Myocyte (in vitro differentiated cells): Measurements from ENCODE around the gene R3HCC1L. TPM values are rescaled to one million over a fixed set of nuclear protein-coding genes. Genes with fewer than 3 reads are reported as not detected.

ENCODE experiments used
- DNase-seq: peaks from one replicate; pipeline ENCODE4 v3.0.0-alpha.2; 2012; ENCODE audit warnings: low read depth
- total RNA-seq: library from RNA; depleted of rRNA; stranded (reverse); fragments of >200 nt; gene quantifications from 2 replicates; pipeline ENCODE4 v1.2.3, GENCODE V29; 2014

R3HCC1L gene
- total RNA-seq, 1 donor from 2014 or later, result 12.2 TPM

DNA sequence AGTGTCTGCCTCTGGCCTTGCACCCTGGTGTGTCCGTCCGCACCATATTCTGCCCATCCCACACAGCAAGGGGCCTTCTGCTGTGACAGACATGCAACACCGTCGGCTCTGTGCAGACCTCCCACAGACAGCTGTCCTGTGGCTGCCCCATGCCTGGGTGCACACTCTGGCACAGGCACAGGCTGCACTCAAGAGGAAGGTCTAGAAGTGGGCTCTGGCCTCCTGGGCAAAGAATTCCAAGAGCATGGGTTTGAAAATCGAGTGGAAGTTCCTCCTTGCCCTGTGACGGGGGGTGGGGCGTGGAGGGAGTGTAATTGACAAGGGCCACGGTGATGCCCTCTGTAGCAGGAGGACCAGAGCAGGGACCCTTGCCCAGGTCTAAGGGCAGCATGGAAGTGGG, 137.8 kb downstream of the R3HCC1L start:
- DNase-seq, result peak; percentile 57

GRCh38 chr10:98272656-98273055, 138.2 kb downstream of the R3HCC1L start:
- DNase-seq, result no peak

DNA sequence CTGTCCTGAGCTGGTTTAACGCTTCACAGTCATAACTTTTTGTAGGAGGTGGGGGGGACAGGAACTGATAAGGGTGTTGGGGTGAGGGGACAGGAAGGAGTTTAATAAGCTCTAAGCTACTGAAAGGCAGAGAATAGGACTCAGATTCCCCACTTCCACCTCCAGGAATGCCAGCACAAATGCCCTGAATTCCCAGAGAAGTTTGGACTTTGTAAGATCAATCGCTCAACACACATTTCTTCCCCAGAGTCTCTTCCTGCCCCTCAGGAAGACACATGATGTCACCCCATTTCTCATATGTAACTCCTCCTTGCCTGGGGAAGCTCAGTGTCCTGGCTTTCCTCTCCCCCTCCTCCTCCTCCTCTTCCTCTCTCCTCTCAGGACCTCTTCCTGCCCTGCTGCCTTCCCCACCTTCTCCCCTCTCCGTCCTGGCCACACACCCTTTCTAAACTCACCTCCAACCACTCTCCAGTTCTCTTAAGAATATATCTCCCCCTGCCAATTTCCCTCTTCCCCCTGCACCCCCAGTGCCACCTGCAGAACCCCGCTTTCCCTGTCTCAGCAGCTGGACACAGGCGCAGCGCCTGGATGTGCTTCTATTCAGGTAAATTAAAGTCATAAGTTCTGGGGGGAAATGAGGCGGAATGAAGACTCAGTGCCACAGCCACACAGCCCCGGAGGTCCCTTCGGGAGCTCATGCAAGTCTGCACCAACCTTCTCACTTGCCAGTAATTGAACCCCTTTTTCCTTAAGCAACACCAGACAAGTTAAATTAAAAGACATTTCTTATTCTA, 138.8 kb downstream of the R3HCC1L start:
- DNase-seq, result no peak

GRCh38 chr10:98274562-98274961, 140.1 kb downstream of the R3HCC1L start:
- no peak for DNase-seq

- DNase-seq, result no peak
Observed at GRCh38 chr10:98276311-98276710, 141.9 kb downstream of the R3HCC1L start.

DNA sequence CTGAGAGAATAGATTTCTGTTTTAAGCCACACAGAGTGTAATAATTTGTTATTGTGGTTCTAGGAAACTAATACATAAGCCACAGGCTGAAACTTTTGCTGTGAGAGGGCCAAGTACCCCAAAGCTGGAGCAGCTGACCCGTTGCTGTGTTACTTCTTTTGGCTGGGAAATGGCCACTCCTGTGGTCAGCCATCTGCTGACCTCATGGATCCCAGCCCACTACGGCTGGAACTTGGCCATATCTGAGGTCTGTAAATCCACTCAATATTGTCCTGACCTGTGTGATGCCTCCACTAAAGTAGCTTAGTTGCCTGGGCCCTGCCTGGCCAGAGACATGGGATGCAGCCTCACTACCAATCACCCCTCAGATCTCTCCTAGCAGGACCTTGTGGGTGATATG, 151.0 kb downstream of the R3HCC1L start:
- peak; percentile 96 for DNase-seq

- no peak for DNase-seq
Observed at GRCh38 chr10:98286419-98286818, 152.0 kb downstream of the R3HCC1L start.

DNA sequence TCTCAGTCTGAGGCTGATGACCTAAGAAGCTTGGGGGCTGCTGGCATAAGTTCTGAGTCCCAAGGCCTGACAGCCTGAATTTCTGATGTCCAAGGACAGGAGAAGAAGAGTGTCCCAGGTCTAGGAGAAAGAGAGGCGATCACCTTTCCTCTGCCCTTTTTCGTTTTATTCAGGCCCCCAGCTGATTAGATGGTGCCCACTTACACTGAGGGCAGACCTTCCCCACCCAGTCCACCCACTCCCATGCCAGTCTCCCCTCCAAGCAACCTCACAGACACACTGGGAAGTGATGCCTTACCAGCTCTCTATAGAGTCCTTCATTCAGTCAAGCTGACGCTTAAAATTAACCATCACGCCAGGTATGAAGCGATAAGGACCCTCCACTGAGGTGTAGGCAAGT, 152.9 kb downstream of the R3HCC1L start:
- no peak for DNase-seq

GRCh38 chr10:98289802-98290209, 155.3 kb downstream of the R3HCC1L start:
- DNase-seq, result no peak

GRCh38 chr10:98292971-98293370, 158.5 kb downstream of the R3HCC1L start:
- no peak for DNase-seq

DNA sequence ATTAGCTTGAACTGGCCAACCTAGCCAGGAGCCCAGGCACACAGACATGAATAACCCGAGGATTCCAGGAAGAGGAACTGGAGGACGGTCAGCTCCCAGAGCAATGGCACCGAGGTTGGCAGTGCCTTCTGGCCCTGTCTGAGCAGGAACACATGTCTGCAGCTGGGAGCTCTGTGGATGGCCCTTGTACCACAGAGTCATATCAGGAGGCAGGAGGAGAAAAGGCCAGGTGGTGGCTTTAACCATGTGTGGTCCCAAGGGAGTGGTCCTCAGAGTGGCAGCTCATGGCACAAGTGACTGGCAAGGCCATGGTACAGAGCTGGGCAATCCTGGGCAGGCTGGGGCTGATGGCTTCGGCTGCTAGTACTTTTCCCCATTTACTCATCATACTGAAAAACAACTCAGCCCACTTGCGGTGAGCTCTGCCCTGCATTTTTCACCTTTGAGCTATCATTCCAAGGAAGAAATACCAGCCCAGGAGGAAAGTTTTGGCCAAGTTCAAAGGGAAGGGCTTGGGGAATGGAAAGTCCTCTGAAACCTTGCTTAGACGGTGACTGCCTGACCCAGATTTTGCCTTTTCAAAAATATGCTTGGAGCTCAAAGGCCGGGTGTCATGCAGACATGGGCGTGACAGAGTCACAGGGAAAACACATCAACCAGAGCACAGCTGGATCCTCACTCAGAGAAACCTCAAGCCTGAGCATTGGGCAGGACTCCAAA, 159.3 kb downstream of the R3HCC1L start:
- DNase-seq, result peak; percentile 87

- no peak for DNase-seq
Observed at GRCh38 chr10:98294270-98294627, 159.8 kb downstream of the R3HCC1L start.

Other genes with a start within 250 kb of the R3HCC1L start
- gene CRTAC1, start 104.0 kb upstream of the R3HCC1L start, total RNA-seq, result not detected in 2 replicates
- gene LOXL4, start 133.5 kb downstream of the R3HCC1L start, total RNA-seq, result 0.64 and 0.88 TPM in 2 replicates